Measurements from ENCODE around the gene CASKIN2.

GRCh38 chr17:75521951-75522727 lies 6.8 kb upstream of the CASKIN2 start:
- TF ChIP-seq CTCF (IDR thresholded peaks at IDR 0.05) (no peak), POLR2A (IDR thresholded peaks at IDR 0.05) (no peak)

Measured in heart left ventricle (tissue), 13 donors.